ENCODE data around the gene DCAF6. TPM values are rescaled to one million over a fixed set of nuclear protein-coding genes. Genes with fewer than 3 reads are reported as not detected.

The DCAF6 gene
- total RNA-seq, 1 experiment from 2014 or later = 24.0 TPM

- H3K4me1 ChIP-seq (replicated peaks) = no peaks in the 10 kb centered on the region
- no peaks in the 10 kb centered on the region for H3K27me3 ChIP-seq (replicated peaks)
- no peaks in the 10 kb centered on the region for H3K9me3 ChIP-seq (replicated peaks)
- DNase-seq (ENCODE audit: low read depth in 1 of 2, low spot score in 2 of 2) = no peak
- H3K4me3 ChIP-seq = no peak overlapping the region
- H3K27ac ChIP-seq = no peak overlapping the region
- peaks cover 3% of the 10 kb centered on the region; the same call in 1 of the 2 replicates for H3K36me3 ChIP-seq
Measured at GRCh38 chr1:167957710-167958109, 21.2 kb downstream of the DCAF6 start.

GRCh38 chr1:167964646-167965045, 28.2 kb downstream of the DCAF6 start:
- no peaks in the 10 kb centered on the region for H3K4me1 ChIP-seq (replicated peaks)
- no peaks in the 10 kb centered on the region for H3K9me3 ChIP-seq (replicated peaks)
- no peak overlapping the region for H3K4me3 ChIP-seq
- H3K27ac ChIP-seq = no peak overlapping the region
- H3K36me3 ChIP-seq = no peaks in the 10 kb centered on the region; the same call in 1 of the 2 replicates
- DNase-seq (ENCODE audit: low read depth in 1 of 2, low spot score in 2 of 2) = no peak
- no peaks in the 10 kb centered on the region for H3K27me3 ChIP-seq (replicated peaks)

GRCh38 chr1:167966050-167966449, 29.6 kb downstream of the DCAF6 start:
- no peaks in the 10 kb centered on the region for H3K27me3 ChIP-seq (replicated peaks)

GRCh38 chr1:167968569-167968968, 32.1 kb downstream of the DCAF6 start:
- Histone ChIP-seq H3K4me3 (no peak overlapping the region), H3K27ac (no peak overlapping the region)

More at GRCh38 chr1:167966050-167966449, 29.6 kb downstream of the DCAF6 start:
- Histone ChIP-seq H3K4me1 (replicated peaks) (no peaks in the 10 kb centered on the region), H3K4me3 (no peak overlapping the region), H3K36me3 (no peaks in the 10 kb centered on the region; the same call in 1 of the 2 replicates), H3K9me3 (replicated peaks) (no peaks in the 10 kb centered on the region), H3K27ac (no peak overlapping the region)
- DNase-seq (ENCODE audit: low read depth in 1 of 2, low spot score in 2 of 2) = no peak

GRCh38 chr1:167973832-167974231, 37.3 kb downstream of the DCAF6 start:
- Histone ChIP-seq H3K36me3 (peaks cover 11% of the 10 kb centered on the region; the same call in 1 of the 2 replicates), H3K27me3 (replicated peaks) (no peaks in the 10 kb centered on the region; the same call in 1 of the 2 replicates), H3K27ac (no peak overlapping the region), H3K4me3 (no peak overlapping the region), H3K9me3 (replicated peaks) (no peaks in the 10 kb centered on the region), H3K4me1 (replicated peaks) (no peaks in the 10 kb centered on the region)
- no peak for DNase-seq (ENCODE audit: low read depth in 1 of 2, low spot score in 2 of 2)

More at GRCh38 chr1:167968569-167968968, 32.1 kb downstream of the DCAF6 start:
- no peaks in the 10 kb centered on the region for H3K27me3 ChIP-seq (replicated peaks)
- DNase-seq (ENCODE audit: low read depth in 1 of 2, low spot score in 2 of 2) = no peak
- H3K36me3 ChIP-seq = peaks cover 3% of the 10 kb centered on the region
- H3K4me1 ChIP-seq (replicated peaks) = no peaks in the 10 kb centered on the region
- H3K9me3 ChIP-seq (replicated peaks) = no peaks in the 10 kb centered on the region

GRCh38 chr1:167974698-167975097, 38.2 kb downstream of the DCAF6 start:
- DNase-seq (ENCODE audit: low read depth in 1 of 2, low spot score in 2 of 2) = no peak
- H3K4me3 ChIP-seq = no peak overlapping the region
- no peak overlapping the region for H3K27ac ChIP-seq
- H3K36me3 ChIP-seq = peaks cover 11% of the 10 kb centered on the region; the same call in 1 of the 2 replicates
- no peaks in the 10 kb centered on the region for H3K4me1 ChIP-seq (replicated peaks)
- no peaks in the 10 kb centered on the region; the same call in 1 of the 2 replicates for H3K27me3 ChIP-seq (replicated peaks)
- H3K9me3 ChIP-seq (replicated peaks) = no peaks in the 10 kb centered on the region

GRCh38 chr1:167977245-167977644, 40.8 kb downstream of the DCAF6 start:
- Histone ChIP-seq H3K9me3 (replicated peaks) (0 out of 2 replicates have a peak, but pooled peaks cover 2% of the 10 kb centered on the region), H3K4me3 (no peak overlapping the region), H3K4me1 (replicated peaks) (peaks cover 6% of the 10 kb centered on the region; the same call in 1 of the 2 replicates), H3K36me3 (peaks cover 13% of the 10 kb centered on the region; the same call in 1 of the 2 replicates), H3K27me3 (replicated peaks) (no peaks in the 10 kb centered on the region; the same call in 1 of the 2 replicates), H3K27ac (no peak overlapping the region)
- no peak for DNase-seq (ENCODE audit: low read depth in 1 of 2, low spot score in 2 of 2)

- no peaks in the 10 kb centered on the region; the same call in 1 of the 2 replicates for H3K27me3 ChIP-seq (replicated peaks)
- DNase-seq (ENCODE audit: low read depth in 1 of 2, low spot score in 2 of 2) = no peak
- H3K36me3 ChIP-seq = peaks cover 4% of the 10 kb centered on the region; the same call in 1 of the 2 replicates
- no peak overlapping the region for H3K27ac ChIP-seq
- H3K4me3 ChIP-seq = no peak overlapping the region
- peaks cover 6% of the 10 kb centered on the region; the same call in 1 of the 2 replicates for H3K4me1 ChIP-seq (replicated peaks)
- 0 out of 2 replicates have a peak, but pooled peaks cover 2% of the 10 kb centered on the region for H3K9me3 ChIP-seq (replicated peaks)
Measured at GRCh38 chr1:167981933-167982332, 45.5 kb downstream of the DCAF6 start.

- DNase-seq (ENCODE audit: low read depth in 1 of 2, low spot score in 2 of 2) = no peak
- no peak overlapping the region for H3K4me3 ChIP-seq
- H3K27ac ChIP-seq = no peak overlapping the region
- no peaks in the 10 kb centered on the region for H3K27me3 ChIP-seq (replicated peaks)
- peaks cover 4% of the 10 kb centered on the region; the same call in 1 of the 2 replicates for H3K36me3 ChIP-seq
- 0 out of 2 replicates have a peak, but pooled peaks cover 2% of the 10 kb centered on the region for H3K9me3 ChIP-seq (replicated peaks)
- peaks cover 6% of the 10 kb centered on the region; the same call in 1 of the 2 replicates for H3K4me1 ChIP-seq (replicated peaks)
Measured at GRCh38 chr1:167983797-167984420, 47.4 kb downstream of the DCAF6 start.

- Histone ChIP-seq H3K4me3 (no peak overlapping the region), H3K36me3 (peaks cover 4% of the 10 kb centered on the region; the same call in 1 of the 2 replicates)
- no peak for DNase-seq (ENCODE audit: low read depth in 1 of 2, low spot score in 2 of 2)
Measured at GRCh38 chr1:167984886-167985489, 48.5 kb downstream of the DCAF6 start.

GRCh38 chr1:167987174-167987573, 50.7 kb downstream of the DCAF6 start:
- H3K9me3 ChIP-seq (replicated peaks) = no peaks in the 10 kb centered on the region
- H3K36me3 ChIP-seq = no peaks in the 10 kb centered on the region
- no peak overlapping the region for H3K27ac ChIP-seq
- no peak for DNase-seq (ENCODE audit: low read depth in 1 of 2, low spot score in 2 of 2)
- no peak overlapping the region for H3K4me3 ChIP-seq
- no peaks in the 10 kb centered on the region for H3K4me1 ChIP-seq (replicated peaks)
- H3K27me3 ChIP-seq (replicated peaks) = no peaks in the 10 kb centered on the region

More at GRCh38 chr1:167984886-167985489, 48.5 kb downstream of the DCAF6 start:
- no peaks in the 10 kb centered on the region for H3K27me3 ChIP-seq (replicated peaks)
- 0 out of 2 replicates have a peak, but pooled peaks cover 2% of the 10 kb centered on the region for H3K9me3 ChIP-seq (replicated peaks)
- peaks cover 6% of the 10 kb centered on the region; the same call in 1 of the 2 replicates for H3K4me1 ChIP-seq (replicated peaks)
- H3K27ac ChIP-seq = no peak overlapping the region

- H3K36me3 ChIP-seq = peaks cover 7% of the 10 kb centered on the region
- DNase-seq (ENCODE audit: low read depth in 1 of 2, low spot score in 2 of 2) = no peak
- no peak overlapping the region for H3K4me3 ChIP-seq
- H3K4me1 ChIP-seq (replicated peaks) = no peaks in the 10 kb centered on the region
- no peak overlapping the region for H3K27ac ChIP-seq
- no peaks in the 10 kb centered on the region for H3K27me3 ChIP-seq (replicated peaks)
- H3K9me3 ChIP-seq (replicated peaks) = no peaks in the 10 kb centered on the region
Measured at GRCh38 chr1:167991546-167991945, 55.1 kb downstream of the DCAF6 start.

GRCh38 chr1:167993720-167994119, 57.2 kb downstream of the DCAF6 start:
- H3K27ac ChIP-seq = no peak overlapping the region
- no peaks in the 10 kb centered on the region for H3K4me1 ChIP-seq (replicated peaks)
- H3K9me3 ChIP-seq (replicated peaks) = no peaks in the 10 kb centered on the region
- no peak overlapping the region for H3K4me3 ChIP-seq
- H3K36me3 ChIP-seq = peaks cover 7% of the 10 kb centered on the region
- no peak for DNase-seq (ENCODE audit: low read depth in 1 of 2, low spot score in 2 of 2)
- H3K27me3 ChIP-seq (replicated peaks) = no peaks in the 10 kb centered on the region

- Histone ChIP-seq H3K27ac (no peak overlapping the region), H3K36me3 (peaks cover 7% of the 10 kb centered on the region), H3K4me1 (replicated peaks) (no peaks in the 10 kb centered on the region), H3K9me3 (replicated peaks) (no peaks in the 10 kb centered on the region), H3K27me3 (replicated peaks) (no peaks in the 10 kb centered on the region), H3K4me3 (no peak overlapping the region)
- no peak for DNase-seq (ENCODE audit: low read depth in 1 of 2, low spot score in 2 of 2)
Measured at GRCh38 chr1:167994560-167994959, 58.1 kb downstream of the DCAF6 start.

Data from SJSA1 (cell line).